BJ (cell line): Measurements from ENCODE around the gene BTNL3. TPM values are rescaled to one million over a fixed set of nuclear protein-coding genes. Genes with fewer than 3 reads are reported as not detected.

Experiments used
- CTCF ChIA-PET: fragments of 350-600 bp; formaldehyde crosslinking; extraction: SDS; loops from one replicate; lab custom pipeline; 2021; ENCODE audit warnings: antibody characterized with exemption, inconsistent platforms; lab: Yijun Ruan, JAX
- POLR2A ChIA-PET: fragments of 300-600 bp; sonication (Branson Sonifier 250); formaldehyde crosslinking; extraction: SDS; loops from one replicate; lab custom pipeline; 2021; ENCODE audit warnings: antibody characterized with exemption; lab: Charles Lee
- DNase-seq: peaks from one replicate; pipeline ENCODE4 v3.0.0-alpha.2; 2011; ENCODE audit warnings: low read depth
- H3K27me3 ChIP-seq: 2 replicates; pipeline ENCODE4 v1.6.0; 2011; ENCODE audit warnings: low read length; ENCODE audit not compliant: control insufficient read depth, insufficient read depth
- H3K36me3 ChIP-seq: 2 replicates; pipeline ENCODE4 v1.5.1; 2011; ENCODE audit warnings: low read length; ENCODE audit not compliant: control insufficient read depth, insufficient read depth
- H3K4me3 ChIP-seq: 2 replicates; pipeline ENCODE4 v1.5.1; 2011; ENCODE audit warnings: low read depth, mild to moderate bottlenecking, control low read depth, low read length
- polyA plus RNA-seq: library from polyadenylated mRNA; depleted of rRNA; stranded (reverse); fragments of >200 nt; gene quantifications from 2 replicates; pipeline ENCODE4 v1.2.3, GENCODE V29; 2011
- TF ChIP-seq, protein P1 (sequence below): IDR thresholded peaks from 2 replicates; pipeline ENCODE4 v1.5.1; 2011; ENCODE audit warnings: low read depth, mild to moderate bottlenecking, control low read depth, inconsistent platforms, low read length, moderate library complexity; ENCODE audit not compliant: insufficient read depth

The BTNL3 gene
- polyA plus RNA-seq, 1 experiment: not detected

DNA sequence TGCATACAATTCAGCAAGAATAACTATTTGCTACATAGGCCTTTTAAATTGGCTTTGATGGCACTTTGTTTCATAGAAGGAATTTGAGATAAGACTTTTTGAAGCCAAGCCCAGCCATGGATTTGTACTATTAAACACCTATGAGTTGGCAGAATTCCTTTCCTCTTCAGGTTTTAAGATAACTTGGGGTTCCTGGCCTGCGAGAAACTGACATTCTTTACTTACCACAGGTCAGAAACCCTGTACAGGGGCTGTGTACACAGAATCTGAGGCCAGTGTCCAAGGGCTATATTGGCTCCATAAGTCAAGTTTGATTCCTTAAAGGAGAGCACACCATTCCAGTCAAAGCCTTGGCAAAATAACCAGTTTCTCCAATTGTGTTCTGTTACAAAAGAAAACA, 10.8 kb upstream of the BTNL3 start:
- H3K36me3 ChIP-seq: no peaks in the 10 kb centered on the region
- no peaks in the 10 kb centered on the region for H3K27me3 ChIP-seq
- ChIA-PET POLR2A (no interaction called here), CTCF (no interaction called here)
- no peak overlapping the region for H3K4me3 ChIP-seq
- no peak for DNase-seq
- TF ChIP-seq, protein P1, sequence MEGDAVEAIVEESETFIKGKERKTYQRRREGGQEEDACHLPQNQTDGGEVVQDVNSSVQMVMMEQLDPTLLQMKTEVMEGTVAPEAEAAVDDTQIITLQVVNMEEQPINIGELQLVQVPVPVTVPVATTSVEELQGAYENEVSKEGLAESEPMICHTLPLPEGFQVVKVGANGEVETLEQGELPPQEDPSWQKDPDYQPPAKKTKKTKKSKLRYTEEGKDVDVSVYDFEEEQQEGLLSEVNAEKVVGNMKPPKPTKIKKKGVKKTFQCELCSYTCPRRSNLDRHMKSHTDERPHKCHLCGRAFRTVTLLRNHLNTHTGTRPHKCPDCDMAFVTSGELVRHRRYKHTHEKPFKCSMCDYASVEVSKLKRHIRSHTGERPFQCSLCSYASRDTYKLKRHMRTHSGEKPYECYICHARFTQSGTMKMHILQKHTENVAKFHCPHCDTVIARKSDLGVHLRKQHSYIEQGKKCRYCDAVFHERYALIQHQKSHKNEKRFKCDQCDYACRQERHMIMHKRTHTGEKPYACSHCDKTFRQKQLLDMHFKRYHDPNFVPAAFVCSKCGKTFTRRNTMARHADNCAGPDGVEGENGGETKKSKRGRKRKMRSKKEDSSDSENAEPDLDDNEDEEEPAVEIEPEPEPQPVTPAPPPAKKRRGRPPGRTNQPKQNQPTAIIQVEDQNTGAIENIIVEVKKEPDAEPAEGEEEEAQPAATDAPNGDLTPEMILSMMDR: no peak

DNA sequence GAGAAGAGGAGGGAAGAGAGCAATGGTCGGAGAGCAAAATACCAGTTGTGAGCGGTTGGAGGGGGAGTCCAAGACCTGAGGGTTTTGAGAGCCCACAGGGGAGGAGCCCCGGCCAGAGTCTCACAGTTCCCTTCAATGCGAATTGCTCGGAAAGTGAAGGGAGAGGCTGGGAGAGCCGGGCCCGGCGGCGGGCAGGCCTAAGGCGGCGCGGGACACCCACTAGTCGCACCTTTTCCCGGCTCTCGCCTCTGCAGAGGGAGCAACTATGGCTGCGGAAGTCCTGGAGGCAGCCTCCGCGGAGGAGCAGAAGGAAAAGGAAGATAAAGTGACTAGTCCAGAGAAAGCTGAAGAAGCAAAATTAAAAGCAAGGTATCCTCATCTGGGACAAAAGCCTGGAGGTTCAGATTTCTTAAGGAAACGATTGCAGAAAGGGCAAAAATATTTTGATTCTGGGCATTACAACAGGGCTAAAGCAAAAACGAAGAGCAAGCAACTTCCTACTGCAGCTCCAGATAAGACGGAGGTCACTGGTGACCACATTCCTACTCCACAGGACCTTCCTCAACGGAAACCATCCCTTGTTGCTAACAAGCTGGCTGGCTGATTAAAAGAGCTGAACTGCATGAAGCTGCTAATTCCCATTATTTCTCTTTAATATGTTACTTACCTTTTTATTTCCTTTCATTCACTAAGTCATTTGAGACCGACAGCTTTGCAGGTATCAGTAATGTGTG, 6.5 kb upstream of the BTNL3 start:
- no peaks in the 10 kb centered on the region for H3K36me3 ChIP-seq
- no peaks in the 10 kb centered on the region for H3K27me3 ChIP-seq
- no peak for DNase-seq
- ChIA-PET POLR2A (no interaction called here), CTCF (no interaction called here)
- H3K4me3 ChIP-seq: no peak overlapping the region
- TF ChIP-seq, protein P1: no peak

DNA sequence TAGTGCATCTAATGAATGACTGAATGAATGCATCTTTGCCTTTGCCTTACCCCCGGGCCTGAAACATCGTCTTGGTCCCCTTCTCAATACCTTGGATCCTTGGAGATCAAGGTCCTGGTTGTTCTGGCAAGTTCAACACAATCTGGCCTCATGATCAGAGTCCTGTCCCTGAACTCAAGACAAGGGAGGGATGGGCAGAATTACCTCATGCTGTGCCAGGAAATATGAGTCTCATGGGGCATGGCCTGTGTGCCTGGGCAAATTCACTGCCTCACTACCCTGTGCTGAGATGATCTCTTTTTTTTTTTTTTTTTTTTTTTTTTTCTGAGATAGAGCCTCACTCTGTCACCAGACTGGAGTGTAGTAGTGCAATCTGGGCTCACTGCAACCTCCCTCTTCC, 630 bp upstream of the BTNL3 start:
- TF ChIP-seq, protein P1: no peak
- no peak overlapping the region for H3K4me3 ChIP-seq
- CTCF ChIA-PET: no interaction called here
- no peaks in the 10 kb centered on the region for H3K36me3 ChIP-seq
- POLR2A ChIA-PET: no interaction called here
- H3K27me3 ChIP-seq: no peaks in the 10 kb centered on the region
- DNase-seq: no peak

DNA sequence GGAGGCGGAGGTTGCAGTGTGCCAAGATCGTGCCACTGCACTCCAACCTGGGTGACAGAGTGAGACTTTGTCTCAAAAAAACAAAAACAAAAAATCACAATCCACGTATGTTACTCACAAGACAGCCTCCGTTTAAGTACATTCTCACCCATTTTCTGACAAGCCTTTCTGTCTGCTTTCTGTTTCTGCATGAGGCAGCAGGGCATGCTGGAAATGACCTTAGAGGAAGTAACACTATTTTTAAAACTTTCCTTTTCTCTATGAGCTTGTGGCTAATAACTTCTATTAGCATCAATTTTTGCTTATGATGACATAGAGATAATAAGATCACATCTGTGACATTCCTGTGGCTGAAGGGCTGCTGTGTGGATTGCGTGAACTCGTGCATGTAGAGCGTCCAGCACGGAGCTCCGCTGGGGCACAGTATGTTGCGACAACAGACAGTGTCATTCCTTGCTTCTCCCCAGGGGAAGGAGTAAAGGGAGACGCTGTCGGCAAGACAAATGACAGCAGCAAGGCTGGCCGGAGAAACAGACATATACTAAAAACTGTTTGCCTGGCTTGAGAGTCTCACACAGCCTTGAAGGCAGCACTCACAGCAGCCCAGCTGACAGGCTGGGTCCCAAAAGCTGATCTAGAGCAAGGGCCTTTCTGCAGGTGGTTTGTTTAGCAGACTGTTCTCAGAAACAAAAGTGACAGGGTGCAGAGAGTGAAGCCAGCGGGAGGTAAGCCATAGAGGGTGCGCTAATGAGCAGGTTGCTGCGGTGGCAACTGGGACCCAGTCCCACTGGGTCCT, 1.6 kb downstream of the BTNL3 start:
- Histone ChIP-seq H3K36me3 (no peaks in the 10 kb centered on the region), H3K4me3 (no peak overlapping the region), H3K27me3 (no peaks in the 10 kb centered on the region)
- no peak for DNase-seq
- ChIA-PET CTCF (no interaction called here), POLR2A (no interaction called here)
- TF ChIP-seq, protein P1: no peak

DNA sequence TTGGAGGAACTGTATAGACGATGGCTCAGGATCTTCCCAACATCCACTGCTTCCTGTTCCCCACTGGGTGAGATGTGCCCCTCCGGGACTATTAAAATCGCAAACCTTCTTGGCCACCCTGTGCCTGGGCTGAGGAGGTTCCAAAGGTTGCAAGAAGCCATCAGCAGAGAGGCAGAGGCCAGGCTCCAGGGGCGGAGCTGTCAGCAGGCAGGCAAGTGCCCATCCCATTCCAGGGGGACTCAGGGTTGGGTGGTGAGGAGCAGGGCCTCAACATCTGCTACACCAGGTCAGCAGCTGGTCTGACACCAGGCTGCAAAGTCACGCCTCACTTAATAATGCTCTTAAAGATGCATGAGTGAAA, 2.2 kb downstream of the BTNL3 start:
- H3K27me3 ChIP-seq: no peaks in the 10 kb centered on the region
- no peaks in the 10 kb centered on the region for H3K36me3 ChIP-seq
- no peak overlapping the region for H3K4me3 ChIP-seq
- ChIA-PET CTCF (no interaction called here), POLR2A (no interaction called here)
- DNase-seq: no peak
- TF ChIP-seq, protein P1: no peak
